Measurements from ENCODE around the gene PLIN3. TPM values are rescaled to one million over a fixed set of nuclear protein-coding genes. Genes with fewer than 3 reads are reported as not detected.
"Not testable (repeated sequence)": the region's sequence is repeated elsewhere in the genome, so short reads cannot be mapped to it uniquely, and the experiment has no call there.

PLIN3 gene
- total RNA-seq, 1 donor from 2014 or later: 29.0 TPM

GRCh38 chr19:4889034-4889815, 21.8 kb upstream of the PLIN3 start:
- Mint-ChIP-seq H3K27me3 (no peaks in the 10 kb centered on the region), H3K36me3 (ENCODE audit: low read depth) (peaks cover 11% of the 10 kb centered on the region), H3K4me3 (no peak overlapping the region), H3K27ac (no peak overlapping the region), H3K9me3 (no peaks in the 10 kb centered on the region), H3K4me1 (no peaks in the 10 kb centered on the region)
- intact Hi-C loops (cut with micrococcal nuclease): no loop called here
- ATAC-seq (ENCODE audit: low read depth) (no peak), DNase-seq (no peak)
- no peak for TF ChIP-seq CTCF (IDR thresholded peaks at IDR 0.05)
- POLR2A ChIA-PET: interaction anchor here (0.6 kb wide), 1 partner anchor 453 kb away, joined by 4 read pairs; no protein-coding TSS in a partner anchor
- CTCF ChIA-PET: no interaction called here

- H3K27me3 Mint-ChIP-seq; POLR2A ChIA-PET; CTCF ChIA-PET; intact Hi-C loops (cut with micrococcal nuclease); H3K9me3 Mint-ChIP-seq; ATAC-seq (ENCODE audit: low read depth); H3K4me1 Mint-ChIP-seq; H3K4me3 Mint-ChIP-seq; DNase-seq; H3K27ac Mint-ChIP-seq: not testable (repeated sequence)
- peaks cover 11% of the 10 kb centered on the region for H3K36me3 Mint-ChIP-seq (ENCODE audit: low read depth)
Measured at GRCh38 chr19:4887803-4888202, 20.3 kb upstream of the PLIN3 start.

GRCh38 chr19:4884993-4885392, 17.5 kb upstream of the PLIN3 start:
- H3K27ac Mint-ChIP-seq; DNase-seq; H3K9me3 Mint-ChIP-seq; POLR2A ChIA-PET; H3K4me1 Mint-ChIP-seq; H3K27me3 Mint-ChIP-seq; intact Hi-C loops (cut with micrococcal nuclease); H3K4me3 Mint-ChIP-seq; CTCF ChIA-PET; ATAC-seq (ENCODE audit: low read depth); H3K36me3 Mint-ChIP-seq (ENCODE audit: low read depth): not testable (repeated sequence)

- not testable (repeated sequence) for ATAC-seq (ENCODE audit: low read depth)
Measured at GRCh38 chr19:4882874-4883273, 15.4 kb upstream of the PLIN3 start.

GRCh38 chr19:4879041-4879440, 11.6 kb upstream of the PLIN3 start:
- no peak for TF ChIP-seq CTCF (IDR thresholded peaks at IDR 0.05)
- DNase-seq (no peak), ATAC-seq (ENCODE audit: low read depth) (no peak)
- intact Hi-C loops (cut with micrococcal nuclease): no loop called here
- no peaks in the 10 kb centered on the region for H3K27me3 Mint-ChIP-seq
- no peak overlapping the region for H3K27ac Mint-ChIP-seq
- no peaks in the 10 kb centered on the region for H3K9me3 Mint-ChIP-seq
- ChIA-PET CTCF (interaction anchor here (1.2 to 2.0 kb wide), 2 partner anchors 10 to 32 kb away, joined by 3 to 5 read pairs; no protein-coding TSS in a partner anchor), POLR2A (no interaction called here)
- no peak overlapping the region for H3K4me3 Mint-ChIP-seq
- peaks cover 20% of the 10 kb centered on the region for H3K4me1 Mint-ChIP-seq
- H3K36me3 Mint-ChIP-seq (ENCODE audit: low read depth): no peaks in the 10 kb centered on the region

More at GRCh38 chr19:4882874-4883273, 15.4 kb upstream of the PLIN3 start:
- H3K4me1 Mint-ChIP-seq: peaks cover 16% of the 10 kb centered on the region
- DNase-seq; H3K27ac Mint-ChIP-seq; CTCF ChIA-PET; H3K4me3 Mint-ChIP-seq; H3K36me3 Mint-ChIP-seq (ENCODE audit: low read depth); intact Hi-C loops (cut with micrococcal nuclease); H3K9me3 Mint-ChIP-seq; H3K27me3 Mint-ChIP-seq: not testable (repeated sequence)
- POLR2A ChIA-PET: interaction anchor here (0.7 kb wide), 1 partner anchor 12 kb away, joined by 4 read pairs; no protein-coding TSS in a partner anchor

GRCh38 chr19:4878491-4878968, 11.1 kb upstream of the PLIN3 start:
- no peaks in the 10 kb centered on the region for H3K36me3 Mint-ChIP-seq (ENCODE audit: low read depth)
- no peak overlapping the region for H3K27ac Mint-ChIP-seq
- DNase-seq (no peak), ATAC-seq (ENCODE audit: low read depth) (no peak)
- peaks cover 18% of the 10 kb centered on the region for H3K4me1 Mint-ChIP-seq
- intact Hi-C loops (cut with micrococcal nuclease): no loop called here
- no peaks in the 10 kb centered on the region for H3K9me3 Mint-ChIP-seq
- no peaks in the 10 kb centered on the region for H3K27me3 Mint-ChIP-seq
- H3K4me3 Mint-ChIP-seq: no peak overlapping the region
- no peak for TF ChIP-seq CTCF (IDR thresholded peaks at IDR 0.05)
- CTCF ChIA-PET: interaction anchor here (1.2 to 2.0 kb wide), 2 partner anchors 10 to 33 kb away, joined by 3 to 5 read pairs; no protein-coding TSS in a partner anchor
- POLR2A ChIA-PET: interaction anchor here (0.6 kb wide), 2 partner anchors 9 to 144 kb away, joined by 3 to 4 read pairs; no protein-coding TSS in a partner anchor
